ENCODE data around the gene KRTAP9-8.

GRCh38 chr17:41223821-41224220, 14.0 kb upstream of the KRTAP9-8 start:
- TF ChIP-seq CTCF (IDR thresholded peaks at IDR 0.05; ENCODE audit: low read depth, low read length): no peak
- no peak for TF ChIP-seq POLR2A (IDR thresholded peaks at IDR 0.05; ENCODE audit: extremely low read depth, insufficient read length)
- TF ChIP-seq MYC (IDR thresholded peaks at IDR 0.05; ENCODE audit: low read depth, low read length): no peak
